ENCODE data around the gene OSM.
A peak's percentile ranks its signal among the peaks of the same experiment; 100 is the strongest.

OSM gene

DNA sequence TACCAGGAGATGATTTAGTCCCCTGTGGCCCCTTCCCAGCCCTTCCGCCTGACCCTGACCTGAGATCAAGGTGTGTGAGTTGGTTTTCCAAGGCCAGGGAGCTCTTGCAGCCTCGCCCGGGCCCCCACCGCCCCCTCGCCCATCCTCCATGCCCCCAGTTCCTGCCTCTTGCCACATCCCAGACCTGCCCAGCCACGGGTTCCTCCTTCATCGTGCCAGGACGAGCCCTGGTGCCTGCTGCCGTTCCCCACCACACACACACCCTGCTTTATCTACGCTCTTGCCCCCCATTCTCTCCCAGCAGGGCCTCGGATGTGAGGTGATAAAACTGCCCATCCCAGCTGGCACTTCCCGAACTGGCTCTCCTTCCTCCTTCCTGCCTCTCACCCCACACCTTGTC lies 18.7 kb downstream of the OSM start:
- DNase-seq (ENCODE audit: low read depth, low spot score): no peak
- no peak overlapping the region for H3K4me3 ChIP-seq (ENCODE audit: low read depth, low read length)
- ChIA-PET POLR2A (no interaction called here), CTCF (interaction anchor here (1.6 to 1.9 kb wide), 2 partner anchors 40 to 140 kb away, joined by 5 to 6 read pairs; no protein-coding TSS in a partner anchor)
- TF ChIP-seq, protein P1, sequence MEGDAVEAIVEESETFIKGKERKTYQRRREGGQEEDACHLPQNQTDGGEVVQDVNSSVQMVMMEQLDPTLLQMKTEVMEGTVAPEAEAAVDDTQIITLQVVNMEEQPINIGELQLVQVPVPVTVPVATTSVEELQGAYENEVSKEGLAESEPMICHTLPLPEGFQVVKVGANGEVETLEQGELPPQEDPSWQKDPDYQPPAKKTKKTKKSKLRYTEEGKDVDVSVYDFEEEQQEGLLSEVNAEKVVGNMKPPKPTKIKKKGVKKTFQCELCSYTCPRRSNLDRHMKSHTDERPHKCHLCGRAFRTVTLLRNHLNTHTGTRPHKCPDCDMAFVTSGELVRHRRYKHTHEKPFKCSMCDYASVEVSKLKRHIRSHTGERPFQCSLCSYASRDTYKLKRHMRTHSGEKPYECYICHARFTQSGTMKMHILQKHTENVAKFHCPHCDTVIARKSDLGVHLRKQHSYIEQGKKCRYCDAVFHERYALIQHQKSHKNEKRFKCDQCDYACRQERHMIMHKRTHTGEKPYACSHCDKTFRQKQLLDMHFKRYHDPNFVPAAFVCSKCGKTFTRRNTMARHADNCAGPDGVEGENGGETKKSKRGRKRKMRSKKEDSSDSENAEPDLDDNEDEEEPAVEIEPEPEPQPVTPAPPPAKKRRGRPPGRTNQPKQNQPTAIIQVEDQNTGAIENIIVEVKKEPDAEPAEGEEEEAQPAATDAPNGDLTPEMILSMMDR (IDR thresholded peaks at IDR 0.05; ENCODE audit: insufficient read depth, low read length, missing control alignments): no peak

DNA sequence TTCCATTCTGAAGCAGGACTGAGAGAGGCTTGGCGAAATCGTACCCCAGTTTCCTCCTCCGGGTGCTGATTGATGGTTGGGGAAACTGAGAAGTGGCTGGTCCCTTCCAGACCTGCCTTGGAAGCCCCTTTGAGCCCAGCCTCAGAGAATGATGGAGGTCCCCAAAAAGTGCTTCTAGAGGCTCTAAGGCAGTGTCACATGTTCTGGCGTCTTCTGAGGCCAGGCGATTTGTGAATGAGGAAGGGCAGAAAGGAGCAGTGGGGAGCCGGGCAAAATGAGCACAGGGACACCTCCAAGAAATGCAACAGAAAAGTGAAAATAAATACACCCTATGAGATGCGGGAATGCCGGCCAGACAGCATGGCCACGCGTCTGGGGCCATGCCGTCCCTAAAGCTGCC lies 19.1 kb downstream of the OSM start:
- ChIA-PET POLR2A (no interaction called here), CTCF (interaction anchor here (1.6 to 1.9 kb wide), 2 partner anchors 41 to 140 kb away, joined by 5 to 6 read pairs; no protein-coding TSS in a partner anchor)
- no peak for DNase-seq (ENCODE audit: low read depth, low spot score)
- TF ChIP-seq, protein P1 (IDR thresholded peaks at IDR 0.05; ENCODE audit: insufficient read depth, low read length, missing control alignments): no peak
- peak overlapping the region; percentile 75; the same call in 1 of the 2 replicates for H3K4me3 ChIP-seq (ENCODE audit: low read depth, low read length)

DNA sequence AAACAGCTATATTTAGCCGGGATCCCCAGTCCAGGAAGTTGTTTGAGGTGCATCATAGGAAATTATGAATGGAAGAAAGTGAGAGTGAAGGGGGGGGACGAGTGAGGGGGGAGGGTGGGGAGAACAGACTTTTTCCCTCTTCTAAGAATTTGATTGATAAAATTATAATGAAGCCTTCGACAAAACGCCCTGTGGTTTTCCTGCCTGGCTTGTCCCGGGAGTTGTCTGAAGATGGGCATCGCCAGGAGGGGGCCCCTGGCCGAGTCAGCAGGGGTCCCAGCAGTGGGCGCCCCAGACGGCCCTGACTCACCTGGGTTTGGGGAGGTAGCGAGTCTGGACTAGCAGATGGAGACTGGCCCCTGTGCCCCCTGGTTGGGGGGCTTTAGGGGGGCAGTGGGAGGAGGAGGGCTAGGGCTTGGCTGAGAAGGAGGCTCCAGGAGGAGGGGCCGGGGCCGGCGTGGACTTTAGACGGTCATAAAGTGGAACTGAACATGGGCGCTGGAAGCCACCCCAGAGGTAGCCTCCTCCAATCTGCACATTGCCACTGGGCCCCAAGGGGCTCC lies 19.8 kb downstream of the OSM start:
- ChIA-PET CTCF (interaction anchor here (1.0 to 3.8 kb wide), 4 partner anchors 9 to 142 kb away, joined by 3 to 19 read pairs (median 4); no protein-coding TSS in a partner anchor), POLR2A (interaction anchor here (0.6 to 1.5 kb wide), 3 partner anchors 11 to 883 kb away, joined by 3 to 8 read pairs (median 7); no protein-coding TSS in a partner anchor)
- peak overlapping the region; percentile 75 for H3K4me3 ChIP-seq (ENCODE audit: low read depth, low read length)
- TF ChIP-seq, protein P1 (IDR thresholded peaks at IDR 0.05; ENCODE audit: insufficient read depth, low read length, missing control alignments): peak; percentile 1
- DNase-seq (ENCODE audit: low read depth, low spot score): no peak

DNA sequence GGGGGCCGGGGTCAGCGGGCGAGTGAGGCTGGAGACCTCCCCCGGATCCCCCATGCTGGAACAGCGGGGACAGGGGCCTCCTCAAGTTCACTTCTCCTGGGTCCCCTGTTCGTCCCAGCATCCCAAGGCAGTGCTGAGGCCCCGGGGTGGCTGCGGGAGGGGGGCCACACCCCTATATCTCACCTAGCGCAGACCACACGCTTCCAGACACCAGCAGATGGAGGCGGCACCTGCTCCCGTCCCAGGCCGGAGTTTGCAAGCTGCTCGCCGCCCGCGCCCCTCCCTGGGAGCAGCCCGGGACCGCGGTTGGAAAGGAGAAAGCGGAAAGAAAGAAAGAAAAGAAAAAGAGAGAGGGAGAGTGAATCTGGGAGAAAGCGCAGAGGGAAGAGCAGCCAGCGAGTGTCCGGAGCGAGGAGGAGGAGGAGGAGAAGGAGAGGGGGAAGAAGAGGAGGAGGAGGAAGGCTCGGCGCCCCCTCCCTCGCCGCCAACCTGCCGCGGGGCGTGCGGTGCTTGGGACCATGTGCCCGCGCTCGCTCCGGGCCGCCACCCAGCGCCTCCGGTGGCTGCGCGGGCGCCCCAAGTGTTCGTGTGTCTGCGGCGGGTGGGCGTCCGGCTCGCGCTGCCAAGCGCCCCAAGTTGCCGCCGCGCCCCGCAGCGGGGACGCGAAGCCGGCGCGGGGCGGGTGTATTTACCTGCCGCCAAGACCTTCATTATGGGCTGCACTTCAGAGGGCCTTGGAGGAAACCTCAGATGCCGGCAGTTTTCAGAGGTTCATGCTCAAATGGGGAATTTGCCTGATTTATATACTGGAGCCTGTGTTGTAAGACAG lies 20.5 kb downstream of the OSM start, which contains the start of gene LIF:
Gene LIF (minus strand): TSS at position 775 of the 829 bp plus-strand sequence. CDS start 64 bp downstream, at position 711.
- TF ChIP-seq, protein P1 (IDR thresholded peaks at IDR 0.05; ENCODE audit: insufficient read depth, low read length, missing control alignments): peak; percentile 30
- peak within 1 kb of the TSS; percentile 75 for H3K4me3 ChIP-seq (ENCODE audit: low read depth, low read length)
- ChIA-PET POLR2A (interaction anchor here (0.6 to 1.5 kb wide), 4 partner anchors 11 to 882 kb away, joined by 3 to 8 read pairs (median 6); no protein-coding TSS in a partner anchor), CTCF (interaction anchor here (1.0 to 3.8 kb wide), 4 partner anchors 8 to 142 kb away, joined by 3 to 19 read pairs (median 4); no protein-coding TSS in a partner anchor)
- DNase-seq (ENCODE audit: low read depth, low spot score): no peak

DNA sequence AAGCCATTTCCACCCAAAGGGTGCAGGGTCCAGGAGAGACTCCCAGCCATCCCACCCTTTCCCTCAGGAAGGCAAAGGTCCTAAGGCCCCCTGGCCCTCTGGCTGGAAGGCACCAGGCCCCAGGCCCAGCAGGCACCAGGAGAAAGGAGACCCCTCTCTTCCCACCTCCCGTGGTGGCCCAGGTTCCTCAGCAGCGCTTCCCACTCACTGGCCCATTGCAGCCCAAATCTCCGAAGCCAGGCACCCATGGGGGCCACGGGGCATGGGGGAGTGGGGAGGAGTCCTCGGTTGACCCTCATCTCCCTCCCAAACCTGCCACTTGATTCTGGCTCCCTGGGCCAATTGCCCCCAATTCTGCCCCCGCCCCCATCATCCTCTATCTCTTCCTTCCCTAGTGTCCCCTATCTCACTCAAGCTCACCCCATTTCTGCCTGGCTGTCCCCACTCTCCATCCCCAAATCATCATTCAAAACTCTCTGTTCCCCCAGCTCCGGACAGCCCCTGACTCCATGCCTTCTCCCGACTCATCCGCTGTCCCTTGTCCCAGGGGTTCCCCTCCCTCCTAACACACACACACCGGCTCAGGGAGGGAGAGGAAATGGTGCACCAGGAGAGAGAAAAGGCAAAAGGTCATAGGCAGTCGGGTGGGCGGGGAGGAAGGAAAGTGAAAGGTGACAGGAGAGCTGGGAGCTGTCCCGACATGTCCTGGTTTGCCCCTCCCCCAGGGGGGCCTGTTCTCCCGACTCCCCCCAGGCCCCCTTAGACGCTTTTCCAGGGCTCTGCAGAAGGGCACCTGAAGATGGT lies 21.3 kb downstream of the OSM start:
- TF ChIP-seq, protein P1 (IDR thresholded peaks at IDR 0.05; ENCODE audit: insufficient read depth, low read length, missing control alignments): no peak
- CTCF ChIA-PET: interaction anchor here (1.4 to 3.8 kb wide), 2 partner anchors 11 to 137 kb away, joined by 5 to 19 read pairs; no protein-coding TSS in a partner anchor
- POLR2A ChIA-PET: interaction anchor here (1.3 to 1.5 kb wide), 2 partner anchors 10 to 49 kb away, joined by 4 to 7 read pairs; no protein-coding TSS in a partner anchor
- no peak for DNase-seq (ENCODE audit: low read depth, low spot score)
- peak overlapping the region; percentile 75 for H3K4me3 ChIP-seq (ENCODE audit: low read depth, low read length)
